Body of pancreas (tissue), 4 donors: Measurements from ENCODE around the gene MFSD12.

Experiments used
- POLR2A ChIP-seq, 3 donors: fragments of 450-650 bp; IDR thresholded peaks; one replicate each; pipeline ENCODE4 v1.6.1; 2016; ENCODE audit warnings: antibody characterized with exemption in 3 of 3, mild to moderate bottlenecking in 2 of 3
- TF ChIP-seq, protein P1 (sequence below), 7 experiments: fragments of 450-650 bp in 4 of 7; fragments of 200-600 bp in 3 of 7; sonication (generic) in 3 of 7; IDR thresholded peaks; one replicate each; pipeline ENCODE4 v1.5.1; 2016 to 2019; ENCODE audit warnings: antibody characterized with exemption in 7 of 7

DNA sequence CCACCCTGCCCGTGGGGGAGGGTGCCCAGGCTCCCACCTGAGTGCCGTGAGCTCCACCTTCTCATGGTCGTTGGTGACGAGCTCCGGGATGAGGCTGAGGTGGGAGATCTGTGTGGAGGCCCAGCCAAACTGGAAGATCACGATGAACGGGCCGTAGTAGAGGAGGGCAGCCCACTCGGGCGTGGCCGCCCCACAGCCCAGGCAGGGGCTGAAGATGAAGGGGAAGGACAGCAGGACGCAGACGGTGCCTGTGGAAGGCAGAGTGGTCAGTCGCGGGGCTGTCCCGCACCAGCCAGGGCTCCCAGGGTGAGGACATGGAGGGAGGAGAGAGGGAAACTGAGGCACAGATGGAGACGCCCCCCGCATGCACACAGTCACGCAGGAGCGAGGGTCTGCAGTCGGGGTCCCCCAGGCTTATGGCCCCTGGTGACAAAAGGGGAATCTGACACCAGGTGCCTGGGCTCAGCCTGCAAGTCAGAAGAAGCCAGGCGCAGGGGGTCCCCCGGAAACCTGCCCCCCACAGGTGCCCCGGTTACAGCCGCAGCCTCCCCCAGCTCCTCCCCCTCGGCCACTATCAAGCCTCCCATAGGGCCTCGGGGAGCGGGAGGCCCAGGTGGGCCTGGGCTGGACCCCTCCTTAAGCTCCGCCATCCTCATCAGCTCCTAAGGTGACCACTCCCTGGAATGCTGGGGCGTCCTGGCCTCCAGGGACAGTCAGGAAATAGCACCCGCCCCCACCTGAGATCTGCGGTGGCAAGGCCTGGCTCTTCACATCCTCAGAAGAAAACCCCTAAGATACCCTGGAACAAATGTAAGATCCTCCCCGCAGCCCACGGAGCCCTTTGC lies 6.2 kb downstream of the MFSD12 start:
- TF ChIP-seq POLR2A (IDR thresholded peaks at IDR 0.05) = no peak
- TF ChIP-seq, protein P1, sequence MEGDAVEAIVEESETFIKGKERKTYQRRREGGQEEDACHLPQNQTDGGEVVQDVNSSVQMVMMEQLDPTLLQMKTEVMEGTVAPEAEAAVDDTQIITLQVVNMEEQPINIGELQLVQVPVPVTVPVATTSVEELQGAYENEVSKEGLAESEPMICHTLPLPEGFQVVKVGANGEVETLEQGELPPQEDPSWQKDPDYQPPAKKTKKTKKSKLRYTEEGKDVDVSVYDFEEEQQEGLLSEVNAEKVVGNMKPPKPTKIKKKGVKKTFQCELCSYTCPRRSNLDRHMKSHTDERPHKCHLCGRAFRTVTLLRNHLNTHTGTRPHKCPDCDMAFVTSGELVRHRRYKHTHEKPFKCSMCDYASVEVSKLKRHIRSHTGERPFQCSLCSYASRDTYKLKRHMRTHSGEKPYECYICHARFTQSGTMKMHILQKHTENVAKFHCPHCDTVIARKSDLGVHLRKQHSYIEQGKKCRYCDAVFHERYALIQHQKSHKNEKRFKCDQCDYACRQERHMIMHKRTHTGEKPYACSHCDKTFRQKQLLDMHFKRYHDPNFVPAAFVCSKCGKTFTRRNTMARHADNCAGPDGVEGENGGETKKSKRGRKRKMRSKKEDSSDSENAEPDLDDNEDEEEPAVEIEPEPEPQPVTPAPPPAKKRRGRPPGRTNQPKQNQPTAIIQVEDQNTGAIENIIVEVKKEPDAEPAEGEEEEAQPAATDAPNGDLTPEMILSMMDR (IDR thresholded peaks at IDR 0.05) = no peak
